CD14-positive monocyte (primary cell): ENCODE data around the gene NEMP2. TPM values are rescaled to one million over a fixed set of nuclear protein-coding genes. Genes with fewer than 3 reads are reported as not detected.
"Not testable (repeated sequence)": the region's sequence is repeated elsewhere in the genome, so short reads cannot be mapped to it uniquely, and the experiment has no call there.

Source experiments
- DNase-seq, 3 donors: peaks; one replicate each; pipeline ENCODE4 v3.0.0-alpha.2; 2011 to 2022
- H2AFZ ChIP-seq: 2 replicates; pipeline ENCODE4 v1.6.0; 2012; ENCODE audit warnings: mild to moderate bottlenecking, low read depth, low read length, inconsistent platforms; ENCODE audit not compliant: insufficient read depth, poor library complexity, severe bottlenecking
- H3K27ac ChIP-seq, 2 donors: 1 replicate in 1 of 2; 2 replicates in 1 of 2; pipeline ENCODE4 v1.5.1; 2012 to 2013; ENCODE audit warnings: low read length in 2 of 2, control low read depth in 1 of 2, inconsistent platforms in 1 of 2, low read depth in 1 of 2, mild to moderate bottlenecking in 1 of 2
- H3K27me3 ChIP-seq, 2 donors: one replicate each; pipeline versions ENCODE4 v1.6.0 to v1.6.1; 2011 to 2013; ENCODE audit warnings: low read length in 2 of 2; ENCODE audit not compliant: control insufficient read depth in 2 of 2, insufficient read depth in 2 of 2
- H3K36me3 ChIP-seq, 2 donors: replicated peaks in 1 of 2; 1 replicate in 1 of 2; 2 replicates in 1 of 2; pipeline versions ENCODE4 v1.5.1 to v1.6.1; 2012 to 2013; ENCODE audit warnings: low read length in 2 of 2, control low read depth in 1 of 2, inconsistent platforms in 1 of 2, mild to moderate bottlenecking in 1 of 2; ENCODE audit not compliant: insufficient read depth in 2 of 2, control insufficient read depth in 1 of 2
- H3K4me1 ChIP-seq, 2 donors: 1 replicate in 1 of 2; 2 replicates in 1 of 2; pipeline versions ENCODE4 v1.5.1 to v1.6.1; 2012 to 2013; ENCODE audit warnings: low read length in 2 of 2, control low read depth in 1 of 2, inconsistent platforms in 1 of 2, mild to moderate bottlenecking in 1 of 2, moderate library complexity in 1 of 2; ENCODE audit not compliant: insufficient read depth in 2 of 2, control insufficient read depth in 1 of 2
- H3K4me2 ChIP-seq: replicated peaks from 2 replicates; pipeline ENCODE3; 2012; ENCODE audit warnings: low read length, moderate library complexity, mild to moderate bottlenecking; ENCODE audit not compliant: poor library complexity, severe bottlenecking; ENCODE audit errors: extremely low read depth
- H3K4me3 ChIP-seq, 3 experiments: fragments of 200-600 bp in 1 of 3; sonication (generic) in 1 of 3; replicated peaks in 1 of 3; 1 replicate in 2 of 3; 2 replicates in 1 of 3; pipeline ENCODE4 v1.5.1; 2011 to 2013; ENCODE audit warnings: low read length in 3 of 3, mild to moderate bottlenecking in 3 of 3, control low read depth in 2 of 3, low read depth in 2 of 3, inconsistent platforms in 1 of 3, moderate library complexity in 1 of 3
- H3K79me2 ChIP-seq: 2 replicates; pipeline ENCODE4 v1.6.0; 2012; ENCODE audit warnings: mild to moderate bottlenecking, control low read depth, inconsistent platforms, low read length, moderate library complexity; ENCODE audit not compliant: insufficient read depth
- H3K9ac ChIP-seq: 2 replicates; pipeline ENCODE4 v1.6.0; 2017; ENCODE audit warnings: low read length, mild to moderate bottlenecking; ENCODE audit not compliant: insufficient read depth, poor library complexity, severe bottlenecking
- H3K9me3 ChIP-seq, 2 donors: replicated peaks in 1 of 2; 1 replicate in 1 of 2; 2 replicates in 1 of 2; pipeline versions ENCODE4 v1.5.1 to v1.6.1; 2012 to 2013; ENCODE audit warnings: low read length in 2 of 2, control low read depth in 1 of 2; ENCODE audit not compliant: control insufficient read depth in 1 of 2, insufficient read depth in 1 of 2
- H4K20me1 ChIP-seq: 2 replicates; pipeline ENCODE4 v1.6.0; 2012; ENCODE audit warnings: mild to moderate bottlenecking, low read length, control low read depth, moderate library complexity; ENCODE audit not compliant: insufficient read depth
- H3K27ac Mint-ChIP-seq, 7 donors: one replicate each; pipeline ENCODE4 v1.8.0; 2020; ENCODE audit warnings: mild to moderate bottlenecking in 7 of 7, mixed read lengths in 7 of 7, moderate library complexity in 6 of 7, inconsistent platforms in 2 of 7
- H3K27me3 Mint-ChIP-seq, 3 donors: one replicate each; pipeline ENCODE4 v1.8.0; 2021 to 2022; ENCODE audit warnings: low read depth in 3 of 3, mild to moderate bottlenecking in 3 of 3, mixed read lengths in 3 of 3, moderate library complexity in 3 of 3, inconsistent platforms in 1 of 3
- H3K36me3 Mint-ChIP-seq, 2 donors: one replicate each; pipeline ENCODE4 v1.8.0; 2020; ENCODE audit warnings: mixed read lengths in 2 of 2, inconsistent platforms in 1 of 2, mild to moderate bottlenecking in 1 of 2
- H3K4me1 Mint-ChIP-seq: one replicate; pipeline ENCODE4 v1.8.0; 2020; ENCODE audit warnings: mild to moderate bottlenecking, mixed read lengths
- H3K4me3 Mint-ChIP-seq, 2 donors: one replicate each; pipeline ENCODE4 v1.8.0; 2020; ENCODE audit warnings: mild to moderate bottlenecking in 2 of 2, mixed read lengths in 2 of 2, moderate library complexity in 1 of 2
- H3K9me3 Mint-ChIP-seq, 7 donors: one replicate each; pipeline ENCODE4 v1.8.0; 2020 to 2022; ENCODE audit warnings: mixed read lengths in 7 of 7, mild to moderate bottlenecking in 6 of 7, moderate library complexity in 6 of 7, inconsistent platforms in 2 of 7
- WGBS: methylation state at CpG from one replicate; pipeline ENCODE4 v1.1.5; 2013; ENCODE audit warnings: missing lambda C conversion rate; ENCODE audit not compliant: insufficient coverage; 5-methylcytosine and 5-hydroxymethylcytosine counted together
- intact Hi-C, 2 donors: fragments of 100-400 bp; cut with micrococcal nuclease; formaldehyde crosslinking; loops; one replicate each; pipeline versions ENCODE4 v1.15.0 to v1.15.1; 2023
- polyA plus RNA-seq, 3 donors: library from polyadenylated mRNA; depleted of rRNA in 1 of 3; unstranded in 2 of 3; stranded (reverse) in 1 of 3; fragments of 300-500 nt in 2 of 3; fragments of >200 nt in 1 of 3; fragmentation: Illumina TruSeq in 2 of 3; gene quantifications; 1 replicate in 2 of 3; 2 replicates in 1 of 3; pipeline ENCODE4 v1.2.3, GENCODE V29; 2012 to 2021
- TF ChIP-seq, protein P1 (sequence below): fragments of 200-600 bp; IDR thresholded peaks from one replicate; pipeline ENCODE4 v1.8.0; 2022; ENCODE audit warnings: antibody characterized with exemption, mild to moderate bottlenecking

NEMP2 gene
- polyA plus RNA-seq, 3 donors, result 0.44 to 2.5 (median 1.5) TPM

DNA sequence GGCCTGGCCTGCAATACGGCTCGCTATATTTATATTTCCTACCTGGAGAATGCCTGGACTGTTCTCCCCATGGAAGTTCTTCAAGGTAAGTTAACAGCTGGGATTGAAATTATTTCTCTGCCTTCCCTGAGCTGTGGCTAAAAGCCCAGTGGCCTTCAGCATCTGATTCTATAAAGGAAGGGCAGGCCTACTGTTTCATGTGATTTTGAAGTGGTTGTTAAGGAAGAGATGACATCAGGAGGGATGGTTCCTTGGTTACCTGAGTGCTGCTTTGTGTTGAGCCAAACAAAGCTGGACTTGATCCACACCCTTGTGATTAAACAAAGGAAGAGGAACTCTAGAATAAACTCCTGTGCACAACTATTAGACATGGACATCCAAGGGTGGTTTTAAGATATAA is 64.8 kb downstream of the NEMP2 start:
- H3K27ac Mint-ChIP-seq, result peak overlapping the region; percentile 64 to 96 (median 86)
- peaks cover 0 to 2% (median 0%) of the 10 kb centered on the region in 3 donors for H3K27me3 Mint-ChIP-seq
- WGBS, result no CpG with 5 or more reads among the region's 2 CpGs
- Histone ChIP-seq H3K79me2 (peaks cover 13% of the 10 kb centered on the region), H3K9me3 (no peaks in the 10 kb centered on the region), H3K27ac (peak overlapping the region in 1 of 2 donors; percentile 52), H3K4me3 (no peak overlapping the region), H2AFZ (no peak overlapping the region), H3K4me1 (peaks cover 11 to 13% of the 10 kb centered on the region in 2 donors), H3K9ac (no peak overlapping the region), H3K4me2 (no peak overlapping the region), H3K27me3 (no peaks in the 10 kb centered on the region), H4K20me1 (peaks cover 16% of the 10 kb centered on the region), H3K36me3 (peaks cover 0 to 23% of the 10 kb centered on the region in 2 donors)
- DNase-seq, result peak; percentile 49 to 66 (median 55)
- H3K4me1 Mint-ChIP-seq, result peaks cover 23% of the 10 kb centered on the region
- H3K9me3 Mint-ChIP-seq, result peaks cover 0 to 12% (median 6%) of the 10 kb centered on the region in 7 donors
- intact Hi-C loops, result no loop called here
- peaks cover 24 to 25% of the 10 kb centered on the region in 2 donors for H3K36me3 Mint-ChIP-seq
- TF ChIP-seq, protein P1, sequence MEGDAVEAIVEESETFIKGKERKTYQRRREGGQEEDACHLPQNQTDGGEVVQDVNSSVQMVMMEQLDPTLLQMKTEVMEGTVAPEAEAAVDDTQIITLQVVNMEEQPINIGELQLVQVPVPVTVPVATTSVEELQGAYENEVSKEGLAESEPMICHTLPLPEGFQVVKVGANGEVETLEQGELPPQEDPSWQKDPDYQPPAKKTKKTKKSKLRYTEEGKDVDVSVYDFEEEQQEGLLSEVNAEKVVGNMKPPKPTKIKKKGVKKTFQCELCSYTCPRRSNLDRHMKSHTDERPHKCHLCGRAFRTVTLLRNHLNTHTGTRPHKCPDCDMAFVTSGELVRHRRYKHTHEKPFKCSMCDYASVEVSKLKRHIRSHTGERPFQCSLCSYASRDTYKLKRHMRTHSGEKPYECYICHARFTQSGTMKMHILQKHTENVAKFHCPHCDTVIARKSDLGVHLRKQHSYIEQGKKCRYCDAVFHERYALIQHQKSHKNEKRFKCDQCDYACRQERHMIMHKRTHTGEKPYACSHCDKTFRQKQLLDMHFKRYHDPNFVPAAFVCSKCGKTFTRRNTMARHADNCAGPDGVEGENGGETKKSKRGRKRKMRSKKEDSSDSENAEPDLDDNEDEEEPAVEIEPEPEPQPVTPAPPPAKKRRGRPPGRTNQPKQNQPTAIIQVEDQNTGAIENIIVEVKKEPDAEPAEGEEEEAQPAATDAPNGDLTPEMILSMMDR, result no peak
- no peak overlapping the region for H3K4me3 Mint-ChIP-seq

DNA sequence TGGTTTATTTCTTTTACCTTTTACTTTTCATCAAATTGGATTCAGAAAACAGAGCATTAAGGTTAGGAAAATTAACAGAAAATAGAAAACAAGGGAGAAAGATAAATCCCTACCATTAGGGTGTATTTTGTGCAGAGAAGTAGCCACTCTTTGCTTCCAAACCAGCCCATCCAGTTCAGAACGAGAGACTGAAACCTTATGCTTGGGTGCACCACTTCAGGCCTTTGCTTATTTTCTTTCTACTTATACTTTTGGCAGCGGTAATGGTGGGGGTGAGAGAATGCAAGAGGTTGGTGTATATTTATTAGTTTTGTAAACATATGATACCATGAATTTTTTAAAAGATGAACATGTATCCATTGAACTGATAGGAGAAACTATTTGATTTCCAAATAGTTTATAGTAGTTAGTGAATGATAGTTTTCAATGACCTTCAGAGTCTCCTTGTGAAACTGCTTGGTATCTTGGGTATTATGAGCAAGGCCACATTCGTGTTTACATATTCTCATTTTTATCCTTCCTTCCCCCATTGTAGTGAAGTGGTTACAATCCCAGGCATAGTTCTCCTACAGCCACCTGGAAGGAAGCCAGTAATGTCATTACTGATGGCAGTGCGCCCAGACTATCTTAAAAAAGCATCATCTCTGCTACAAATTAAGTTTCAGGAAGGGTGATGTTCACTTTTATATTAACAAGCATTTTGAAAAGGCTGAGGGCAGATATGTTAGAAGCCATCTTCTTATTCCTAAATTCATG is 65.5 kb downstream of the NEMP2 start:
- peak overlapping the region in 1 of 2 donors; percentile 61 for H3K27ac ChIP-seq
- H3K4me3 Mint-ChIP-seq, result no peak overlapping the region
- H3K27ac Mint-ChIP-seq, result peak overlapping the region; percentile 64 to 93 (median 86)

DNA sequence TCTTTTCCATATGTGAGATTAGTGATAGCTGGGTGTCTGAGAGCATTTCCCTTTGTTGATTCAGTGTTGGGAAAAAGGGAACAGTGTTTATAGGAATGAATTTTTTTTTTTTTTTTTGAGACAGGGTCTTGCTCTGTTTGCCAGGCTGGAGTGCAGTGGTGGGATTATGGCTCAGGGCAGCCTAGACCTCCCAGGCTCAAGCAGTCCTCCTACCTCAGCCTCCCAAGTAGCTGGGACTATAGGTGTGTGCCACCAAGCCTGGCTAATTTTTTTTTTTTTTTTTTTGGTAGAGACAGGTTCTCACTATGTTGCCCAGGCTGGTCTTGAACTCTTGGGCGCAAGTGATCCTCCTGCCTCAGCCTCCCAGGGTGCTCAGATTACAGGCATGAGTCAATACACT is 66.2 kb downstream of the NEMP2 start:
- Histone ChIP-seq H3K4me1 (peaks cover 11 to 13% of the 10 kb centered on the region in 2 donors), H3K79me2 (peaks cover 13% of the 10 kb centered on the region), H4K20me1 (peaks cover 24% of the 10 kb centered on the region), H3K36me3 (peaks cover 0 to 23% of the 10 kb centered on the region in 2 donors), H3K27ac (peak overlapping the region in 1 of 2 donors; percentile 61)
- WGBS, result no CpG with 5 or more reads among the region's 1 CpG
- H3K4me1 Mint-ChIP-seq, result peaks cover 23% of the 10 kb centered on the region
- H2AFZ ChIP-seq, DNase-seq, H3K4me2 ChIP-seq, H3K4me3 Mint-ChIP-seq, H3K27me3 Mint-ChIP-seq, H3K9me3 ChIP-seq, H3K4me3 ChIP-seq, H3K27me3 ChIP-seq, intact Hi-C loops, H3K9ac ChIP-seq, H3K9me3 Mint-ChIP-seq: not testable (repeated sequence)
- H3K36me3 Mint-ChIP-seq, result peaks cover 24 to 25% of the 10 kb centered on the region in 2 donors
- H3K27ac Mint-ChIP-seq, result peak overlapping the region in 6 of 7 donors; percentile 20 to 86 (median 58)

More for the DNA sequence above, 65.5 kb downstream of the NEMP2 start:
- H3K36me3 ChIP-seq, result peaks cover 0 to 23% of the 10 kb centered on the region in 2 donors
- peaks cover 0 to 2% (median 0%) of the 10 kb centered on the region in 3 donors for H3K27me3 Mint-ChIP-seq
- H3K4me2 ChIP-seq, result no peak overlapping the region
- peaks cover 11 to 13% of the 10 kb centered on the region in 2 donors for H3K4me1 ChIP-seq
- no peak overlapping the region for H3K9ac ChIP-seq
- H2AFZ ChIP-seq, result no peak overlapping the region
- H3K9me3 ChIP-seq, result no peaks in the 10 kb centered on the region
- H3K4me1 Mint-ChIP-seq, result peaks cover 23% of the 10 kb centered on the region
- peaks cover 13% of the 10 kb centered on the region for H3K79me2 ChIP-seq
- peak; percentile 17 to 54 (median 33) for DNase-seq
- no peak overlapping the region for H3K4me3 ChIP-seq
- H3K36me3 Mint-ChIP-seq, result peaks cover 24 to 25% of the 10 kb centered on the region in 2 donors
- peaks cover 21% of the 10 kb centered on the region for H4K20me1 ChIP-seq
- WGBS, result no CpG with 5 or more reads among the region's 4 CpGs
- TF ChIP-seq, protein P1, result no peak
- H3K27me3 ChIP-seq, result no peaks in the 10 kb centered on the region
- intact Hi-C loops, result no loop called here
- peaks cover 0 to 12% (median 6%) of the 10 kb centered on the region in 7 donors for H3K9me3 Mint-ChIP-seq
